HG02678 (cell line): ENCODE results near the gene SPTBN2.

Experiments
- ATAC-seq: cut with Tn5 transposase; IDR thresholded peaks from one replicate; pipeline ENCODE4 v1.9.1; 2021; ENCODE audit warnings: mild to moderate bottlenecking, moderate library complexity; ENCODE audit not compliant: unreplicated experiment

SPTBN2 gene

GRCh38 chr11:66728693-66729385 lies at the start of gene SPTBN2:
SPTBN2 (minus strand) TSS chr11:66729216; CDS start chr11:66721240, 7,976 bp downstream.
- no peak for ATAC-seq

DNA sequence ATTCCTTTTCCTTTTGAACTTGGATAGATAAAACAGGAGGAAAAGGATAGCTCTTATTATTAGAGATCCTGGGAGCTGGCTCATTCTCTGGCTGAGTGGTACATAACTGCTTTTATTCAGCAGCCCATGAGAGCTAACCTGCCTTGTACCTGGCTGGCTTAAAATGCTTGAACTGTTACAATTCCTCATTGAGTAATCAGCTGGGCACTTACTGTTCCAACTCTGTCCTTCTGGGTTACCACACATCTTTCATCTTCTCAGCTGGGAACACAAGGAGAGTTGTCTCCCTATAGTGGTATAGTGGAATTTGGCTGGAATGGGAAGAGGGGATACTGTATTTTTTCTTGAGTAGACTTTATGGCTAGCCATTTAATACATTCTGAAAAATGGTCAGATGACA lies 39.8 kb upstream of the SPTBN2 start:
- no peak for ATAC-seq

DNA sequence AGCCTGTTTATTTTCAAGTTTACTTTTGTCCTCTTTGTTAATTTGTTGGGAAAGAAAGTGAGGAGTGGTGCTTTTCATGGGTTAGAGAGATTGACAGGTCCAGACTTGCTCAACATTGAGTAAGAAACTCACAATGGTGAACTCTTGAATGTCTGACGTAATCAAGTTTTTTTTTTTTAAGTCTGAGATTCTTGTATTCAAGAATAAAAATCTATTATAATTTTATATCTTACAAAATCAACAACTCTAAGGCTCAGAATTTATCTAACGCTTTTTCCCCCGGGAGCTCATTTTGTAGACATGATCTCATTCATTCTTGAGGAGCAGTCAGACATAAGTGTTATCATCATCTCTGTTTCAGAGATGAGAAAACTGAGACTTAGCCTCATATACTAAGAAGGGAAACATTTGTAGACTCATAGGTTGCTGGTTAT lies 39.1 kb upstream of the SPTBN2 start:
- ATAC-seq = no peak

- ATAC-seq = no peak
These were observed 38.6 kb upstream of the SPTBN2 start for GRCh38 chr11:66767666-66768065.

- ATAC-seq = no peak
These were observed 37.7 kb upstream of the SPTBN2 start for GRCh38 chr11:66766681-66767080.

GRCh38 chr11:66762088-66762487 lies 33.1 kb upstream of the SPTBN2 start:
- no peak for ATAC-seq

DNA sequence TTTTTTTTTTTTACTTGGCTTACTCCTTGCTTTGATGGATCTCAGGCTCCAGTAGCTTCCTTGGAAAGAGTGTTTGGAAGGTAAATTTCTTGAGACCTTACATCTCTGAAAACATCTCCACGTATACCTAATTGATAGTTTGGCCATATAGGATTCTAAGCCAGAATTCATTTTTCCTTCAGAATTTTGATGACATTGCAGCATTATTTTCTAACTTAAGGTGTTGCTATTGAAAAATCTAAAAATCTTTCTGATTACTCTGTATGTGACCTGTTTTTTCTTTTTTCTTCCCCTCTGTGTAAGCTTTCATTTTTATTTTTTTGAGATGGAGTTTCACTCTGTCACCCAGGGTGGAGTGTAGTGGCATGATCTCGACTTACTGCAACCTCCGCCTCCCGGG lies 23.1 kb upstream of the SPTBN2 start:
- no peak for ATAC-seq

DNA sequence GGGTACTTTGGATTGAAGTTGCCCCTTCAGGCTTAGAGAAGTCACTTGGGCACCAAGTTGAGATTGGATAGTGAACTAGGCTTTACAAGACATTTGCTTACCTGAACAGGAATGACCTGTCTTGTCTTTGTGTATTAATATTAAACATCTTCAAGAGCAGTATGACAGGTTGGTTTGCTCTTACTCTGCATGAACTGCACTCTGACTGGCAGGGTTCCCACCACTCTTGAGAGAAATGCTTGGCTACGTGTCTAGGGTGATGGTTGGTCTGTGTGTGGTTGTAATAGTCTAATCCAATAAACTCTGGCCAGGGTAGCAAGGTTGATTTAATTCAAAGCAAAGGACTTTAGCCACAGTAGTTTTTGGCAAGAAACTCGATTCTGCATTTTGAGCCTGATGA lies 20.1 kb upstream of the SPTBN2 start:
- ATAC-seq = no peak

DNA sequence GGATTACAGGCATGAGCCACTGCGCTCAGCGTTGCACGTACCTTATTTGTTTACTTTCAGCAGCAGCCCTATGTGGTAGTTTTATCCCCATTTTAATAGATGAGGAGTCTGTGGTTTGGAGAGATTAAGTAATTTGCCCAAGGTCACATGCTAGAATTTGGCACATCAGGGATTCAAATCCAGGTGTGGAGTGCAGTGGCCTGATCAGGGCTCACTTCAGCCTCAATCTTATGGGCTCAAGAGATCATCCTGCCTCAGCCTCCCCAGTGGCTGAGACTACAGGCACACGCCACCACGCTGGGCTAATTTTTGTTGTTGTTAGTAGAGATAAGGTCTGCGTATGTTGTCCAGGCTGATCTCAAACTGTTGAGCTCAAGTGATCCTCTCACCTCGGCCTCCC lies 18.5 kb upstream of the SPTBN2 start:
- no peak for ATAC-seq

DNA sequence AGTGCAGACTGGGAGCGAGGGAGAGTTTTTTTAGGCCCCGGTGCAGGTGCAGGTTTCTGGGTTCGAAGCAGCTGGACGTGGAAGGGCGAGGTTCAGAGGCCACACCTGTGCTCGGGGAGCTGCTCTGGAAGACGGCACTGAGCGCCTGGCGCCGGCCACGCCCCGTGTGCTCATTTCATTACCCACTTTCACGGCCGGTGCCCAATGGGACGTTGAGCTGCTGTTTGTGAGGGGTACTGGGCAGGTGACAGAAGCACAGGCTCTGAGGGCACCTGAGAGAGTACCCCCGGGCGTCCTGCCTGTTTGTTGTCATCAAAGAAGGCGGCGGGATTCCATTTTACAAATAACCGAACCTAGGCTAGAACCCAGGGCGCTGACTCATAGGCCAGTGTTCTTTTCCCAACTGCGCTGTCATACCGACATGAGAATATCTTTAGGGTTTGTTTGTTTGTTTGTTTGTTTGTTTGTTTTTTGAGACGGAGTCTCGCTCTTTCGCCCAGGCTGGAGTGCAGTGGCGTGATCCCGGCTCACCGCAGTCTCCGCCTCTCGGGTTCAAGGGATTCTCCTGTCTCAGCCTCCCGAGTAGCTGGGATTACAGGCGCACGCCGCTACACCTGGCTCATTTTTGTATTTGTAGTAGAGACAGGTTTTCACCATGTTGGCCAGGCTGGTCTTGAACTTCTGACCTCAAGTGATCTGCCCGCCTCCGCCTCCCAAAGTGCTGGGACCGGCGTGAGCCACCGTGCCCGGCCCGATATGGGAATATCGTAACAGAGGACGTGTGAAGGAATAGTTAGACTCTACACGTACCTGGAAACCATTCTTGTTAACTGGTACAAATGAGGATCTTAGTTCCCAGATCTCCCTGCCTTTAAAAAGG lies 16.6 kb upstream of the SPTBN2 start:
- ATAC-seq = peak; percentile 42

GRCh38 chr11:66744485-66745355 lies 15.7 kb upstream of the SPTBN2 start:
- peak; percentile 75 for ATAC-seq

DNA sequence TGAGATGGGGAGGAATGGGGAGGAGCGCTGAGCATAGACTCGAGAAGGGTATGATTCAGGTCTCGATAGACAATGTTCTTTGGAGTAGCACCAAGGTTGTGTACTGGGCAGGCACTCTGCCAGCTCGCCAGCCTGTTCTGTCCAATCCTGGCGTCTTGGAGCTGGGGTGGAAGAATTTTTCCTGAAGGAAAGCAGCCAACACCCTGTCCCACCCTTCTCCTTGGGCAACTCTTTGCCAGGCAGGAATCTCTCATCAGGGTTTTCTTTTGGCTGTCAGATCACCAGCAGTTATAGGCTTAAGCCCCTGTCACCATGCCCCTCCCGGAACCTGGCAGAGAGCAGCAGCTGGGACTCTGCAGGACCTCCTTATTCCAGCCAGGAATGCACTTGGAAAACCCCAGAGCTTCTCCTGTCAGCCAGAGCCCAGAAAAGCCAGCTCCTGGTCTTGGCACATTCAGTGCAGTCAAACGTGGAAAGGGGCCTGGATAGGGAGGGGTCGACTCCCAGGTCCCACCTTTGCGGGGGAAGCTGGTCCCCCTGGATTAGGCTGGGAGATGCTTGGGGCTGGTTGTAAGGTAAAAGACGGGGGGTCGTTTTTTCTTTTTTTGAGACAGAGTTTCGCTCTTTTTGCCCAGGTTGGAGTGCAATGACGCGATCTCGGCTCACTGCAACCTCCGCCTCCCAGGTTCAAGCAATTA lies 14.4 kb upstream of the SPTBN2 start:
- ATAC-seq = no peak

- ATAC-seq = no peak
These were observed 12.1 kb upstream of the SPTBN2 start for GRCh38 chr11:66741153-66741552.

- no peak for ATAC-seq
These were observed 11.0 kb upstream of the SPTBN2 start for GRCh38 chr11:66739983-66740382.

DNA sequence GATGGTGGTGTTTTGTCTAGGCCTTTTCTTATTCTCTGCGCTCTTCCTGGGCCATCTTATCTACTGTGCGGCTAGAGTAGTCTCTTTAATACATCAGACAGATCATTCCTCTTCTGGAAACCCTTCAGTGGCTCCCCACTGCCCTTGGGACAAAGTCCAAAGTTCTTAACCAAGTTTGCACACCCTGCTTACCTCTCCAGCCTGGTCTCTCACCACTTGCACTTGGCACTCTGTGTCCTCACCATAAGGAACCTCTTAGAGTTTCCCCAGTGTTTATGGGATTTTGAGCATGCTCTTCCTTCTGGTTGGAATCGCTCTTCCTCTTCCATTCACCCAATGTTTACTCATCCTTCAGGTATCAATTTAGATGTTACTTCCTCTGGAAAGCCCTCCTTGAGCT lies 5.2 kb upstream of the SPTBN2 start:
- ATAC-seq = no peak

- no peak for ATAC-seq
These were observed 431 bp upstream of the SPTBN2 start for GRCh38 chr11:66729447-66729846.

DNA sequence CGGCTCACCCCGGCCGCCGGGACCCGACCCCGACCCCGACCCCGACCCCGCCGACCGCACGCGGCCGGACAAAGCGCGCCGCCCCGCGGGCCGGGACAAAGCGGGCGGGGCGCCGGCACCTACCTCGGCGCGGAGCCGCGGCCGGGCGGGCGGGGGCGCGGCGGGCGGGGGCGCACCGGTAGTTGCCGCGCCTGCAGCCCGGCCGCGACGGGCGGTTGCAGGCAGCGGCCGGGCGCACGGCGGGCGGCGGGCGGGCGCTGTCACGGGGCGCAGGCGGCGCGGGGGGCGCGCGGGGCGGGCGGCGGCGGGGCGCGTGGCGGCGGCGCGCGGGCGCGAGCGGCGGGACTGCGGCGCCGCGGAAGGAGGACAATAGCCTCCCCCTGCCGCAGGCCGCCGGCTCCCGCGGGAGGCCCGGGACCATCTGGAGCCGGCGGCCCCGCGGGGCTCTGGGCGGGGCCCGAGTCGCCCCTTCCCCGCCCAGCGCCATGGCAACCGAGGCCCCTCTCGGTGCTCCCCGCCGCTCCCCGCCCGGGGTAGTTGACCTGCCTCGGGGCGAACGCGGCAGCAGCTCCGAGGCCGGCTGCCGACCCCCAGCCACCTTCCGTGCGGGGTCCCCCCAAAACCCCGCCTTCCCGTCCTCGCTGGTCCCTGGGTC lies 851 bp downstream of the SPTBN2 start:
- ATAC-seq = no peak

GRCh38 chr11:66727282-66728037 lies 1.6 kb downstream of the SPTBN2 start:
- ATAC-seq = no peak

- no peak for ATAC-seq
These were observed 3.4 kb downstream of the SPTBN2 start for GRCh38 chr11:66725647-66726046.
